CD14-positive monocyte (primary cell): Measurements from ENCODE around the gene ENTPD7. TPM values are rescaled to one million over a fixed set of nuclear protein-coding genes. Genes with fewer than 3 reads are reported as not detected.

Source experiments
- DNase-seq, 3 donors: peaks; one replicate each; pipeline ENCODE4 v3.0.0-alpha.2; 2011 to 2022
- H2AFZ ChIP-seq: 2 replicates; pipeline ENCODE4 v1.6.0; 2012; ENCODE audit warnings: mild to moderate bottlenecking, low read depth, low read length, inconsistent platforms; ENCODE audit not compliant: insufficient read depth, poor library complexity, severe bottlenecking
- H3K27ac ChIP-seq, 2 donors: 1 replicate in 1 of 2; 2 replicates in 1 of 2; pipeline ENCODE4 v1.5.1; 2012 to 2013; ENCODE audit warnings: low read length in 2 of 2, control low read depth in 1 of 2, inconsistent platforms in 1 of 2, low read depth in 1 of 2, mild to moderate bottlenecking in 1 of 2
- H3K27me3 ChIP-seq, 2 donors: one replicate each; pipeline versions ENCODE4 v1.6.0 to v1.6.1; 2011 to 2013; ENCODE audit warnings: low read length in 2 of 2; ENCODE audit not compliant: control insufficient read depth in 2 of 2, insufficient read depth in 2 of 2
- H3K36me3 ChIP-seq, 2 donors: replicated peaks in 1 of 2; 1 replicate in 1 of 2; 2 replicates in 1 of 2; pipeline versions ENCODE4 v1.5.1 to v1.6.1; 2012 to 2013; ENCODE audit warnings: low read length in 2 of 2, control low read depth in 1 of 2, inconsistent platforms in 1 of 2, mild to moderate bottlenecking in 1 of 2; ENCODE audit not compliant: insufficient read depth in 2 of 2, control insufficient read depth in 1 of 2
- H3K4me1 ChIP-seq, 2 donors: 1 replicate in 1 of 2; 2 replicates in 1 of 2; pipeline versions ENCODE4 v1.5.1 to v1.6.1; 2012 to 2013; ENCODE audit warnings: low read length in 2 of 2, control low read depth in 1 of 2, inconsistent platforms in 1 of 2, mild to moderate bottlenecking in 1 of 2, moderate library complexity in 1 of 2; ENCODE audit not compliant: insufficient read depth in 2 of 2, control insufficient read depth in 1 of 2
- H3K4me2 ChIP-seq: replicated peaks from 2 replicates; pipeline ENCODE3; 2012; ENCODE audit warnings: low read length, moderate library complexity, mild to moderate bottlenecking; ENCODE audit not compliant: poor library complexity, severe bottlenecking; ENCODE audit errors: extremely low read depth
- H3K4me3 ChIP-seq, 3 experiments: fragments of 200-600 bp in 1 of 3; sonication (generic) in 1 of 3; replicated peaks in 1 of 3; 1 replicate in 2 of 3; 2 replicates in 1 of 3; pipeline ENCODE4 v1.5.1; 2011 to 2013; ENCODE audit warnings: low read length in 3 of 3, mild to moderate bottlenecking in 3 of 3, control low read depth in 2 of 3, low read depth in 2 of 3, inconsistent platforms in 1 of 3, moderate library complexity in 1 of 3
- H3K79me2 ChIP-seq: 2 replicates; pipeline ENCODE4 v1.6.0; 2012; ENCODE audit warnings: mild to moderate bottlenecking, control low read depth, inconsistent platforms, low read length, moderate library complexity; ENCODE audit not compliant: insufficient read depth
- H3K9ac ChIP-seq: 2 replicates; pipeline ENCODE4 v1.6.0; 2017; ENCODE audit warnings: low read length, mild to moderate bottlenecking; ENCODE audit not compliant: insufficient read depth, poor library complexity, severe bottlenecking
- H3K9me3 ChIP-seq, 2 donors: replicated peaks in 1 of 2; 1 replicate in 1 of 2; 2 replicates in 1 of 2; pipeline versions ENCODE4 v1.5.1 to v1.6.1; 2012 to 2013; ENCODE audit warnings: low read length in 2 of 2, control low read depth in 1 of 2; ENCODE audit not compliant: control insufficient read depth in 1 of 2, insufficient read depth in 1 of 2
- H4K20me1 ChIP-seq: 2 replicates; pipeline ENCODE4 v1.6.0; 2012; ENCODE audit warnings: mild to moderate bottlenecking, low read length, control low read depth, moderate library complexity; ENCODE audit not compliant: insufficient read depth
- H3K27ac Mint-ChIP-seq, 7 donors: one replicate each; pipeline ENCODE4 v1.8.0; 2020; ENCODE audit warnings: mild to moderate bottlenecking in 7 of 7, mixed read lengths in 7 of 7, moderate library complexity in 6 of 7, inconsistent platforms in 2 of 7
- H3K27me3 Mint-ChIP-seq, 3 donors: one replicate each; pipeline ENCODE4 v1.8.0; 2021 to 2022; ENCODE audit warnings: low read depth in 3 of 3, mild to moderate bottlenecking in 3 of 3, mixed read lengths in 3 of 3, moderate library complexity in 3 of 3, inconsistent platforms in 1 of 3
- H3K36me3 Mint-ChIP-seq, 2 donors: one replicate each; pipeline ENCODE4 v1.8.0; 2020; ENCODE audit warnings: mixed read lengths in 2 of 2, inconsistent platforms in 1 of 2, mild to moderate bottlenecking in 1 of 2
- H3K4me1 Mint-ChIP-seq: one replicate; pipeline ENCODE4 v1.8.0; 2020; ENCODE audit warnings: mild to moderate bottlenecking, mixed read lengths
- H3K4me3 Mint-ChIP-seq, 2 donors: one replicate each; pipeline ENCODE4 v1.8.0; 2020; ENCODE audit warnings: mild to moderate bottlenecking in 2 of 2, mixed read lengths in 2 of 2, moderate library complexity in 1 of 2
- H3K9me3 Mint-ChIP-seq, 7 donors: one replicate each; pipeline ENCODE4 v1.8.0; 2020 to 2022; ENCODE audit warnings: mixed read lengths in 7 of 7, mild to moderate bottlenecking in 6 of 7, moderate library complexity in 6 of 7, inconsistent platforms in 2 of 7
- WGBS: methylation state at CpG from one replicate; pipeline ENCODE4 v1.1.5; 2013; ENCODE audit warnings: missing lambda C conversion rate; ENCODE audit not compliant: insufficient coverage; 5-methylcytosine and 5-hydroxymethylcytosine counted together
- intact Hi-C, 2 donors: fragments of 100-400 bp; cut with micrococcal nuclease; formaldehyde crosslinking; loops; one replicate each; pipeline versions ENCODE4 v1.15.0 to v1.15.1; 2023
- polyA plus RNA-seq, 3 donors: library from polyadenylated mRNA; depleted of rRNA in 1 of 3; unstranded in 2 of 3; stranded (reverse) in 1 of 3; fragments of 300-500 nt in 2 of 3; fragments of >200 nt in 1 of 3; fragmentation: Illumina TruSeq in 2 of 3; gene quantifications; 1 replicate in 2 of 3; 2 replicates in 1 of 3; pipeline ENCODE4 v1.2.3, GENCODE V29; 2012 to 2021
- TF ChIP-seq, protein P1 (sequence below): fragments of 200-600 bp; IDR thresholded peaks from one replicate; pipeline ENCODE4 v1.8.0; 2022; ENCODE audit warnings: antibody characterized with exemption, mild to moderate bottlenecking

ENTPD7 gene
- polyA plus RNA-seq, 3 donors: 1.2 to 2.9 (median 2.2) TPM

DNA sequence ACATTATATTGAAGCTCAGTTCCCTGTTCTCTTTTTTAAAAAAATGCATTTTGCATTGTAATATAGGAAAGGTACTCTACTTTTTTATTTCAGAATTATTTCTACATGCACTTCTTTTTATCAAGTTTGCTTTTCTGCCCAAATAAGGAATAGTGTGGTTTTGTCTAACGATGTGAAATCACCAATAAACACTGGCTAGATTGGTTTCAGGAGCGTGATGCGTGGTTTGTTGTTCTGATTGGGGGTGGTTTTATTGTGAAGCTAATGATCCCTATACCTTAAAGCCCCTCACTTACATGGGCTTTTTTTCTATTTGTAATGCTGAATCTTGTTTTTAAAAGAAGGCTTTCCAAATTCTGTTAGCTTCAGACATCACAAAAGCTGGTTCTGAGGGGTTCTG lies 17.6 kb downstream of the ENTPD7 start:
- peaks cover 20 to 34% of the 10 kb centered on the region in 2 donors for H3K36me3 Mint-ChIP-seq
- peaks cover 37% of the 10 kb centered on the region for H3K4me1 Mint-ChIP-seq
- no peak overlapping the region for H3K9ac ChIP-seq
- peaks cover 0 to 3% (median 0%) of the 10 kb centered on the region in 7 donors for H3K9me3 Mint-ChIP-seq
- H2AFZ ChIP-seq: no peak overlapping the region
- H3K79me2 ChIP-seq: no peaks in the 10 kb centered on the region
- H3K4me3 ChIP-seq: no peak overlapping the region
- no peaks in the 10 kb centered on the region for H3K27me3 Mint-ChIP-seq
- peaks cover 5 to 22% of the 10 kb centered on the region in 2 donors for H3K36me3 ChIP-seq
- no peak overlapping the region for H3K27ac Mint-ChIP-seq
- WGBS: no CpG with 5 or more reads among the region's 3 CpGs
- no peak for DNase-seq
- H3K27ac ChIP-seq: no peak overlapping the region
- H4K20me1 ChIP-seq: no peaks in the 10 kb centered on the region
- H3K4me2 ChIP-seq: no peak overlapping the region
- H3K9me3 ChIP-seq: no peaks in the 10 kb centered on the region
- TF ChIP-seq, protein P1, sequence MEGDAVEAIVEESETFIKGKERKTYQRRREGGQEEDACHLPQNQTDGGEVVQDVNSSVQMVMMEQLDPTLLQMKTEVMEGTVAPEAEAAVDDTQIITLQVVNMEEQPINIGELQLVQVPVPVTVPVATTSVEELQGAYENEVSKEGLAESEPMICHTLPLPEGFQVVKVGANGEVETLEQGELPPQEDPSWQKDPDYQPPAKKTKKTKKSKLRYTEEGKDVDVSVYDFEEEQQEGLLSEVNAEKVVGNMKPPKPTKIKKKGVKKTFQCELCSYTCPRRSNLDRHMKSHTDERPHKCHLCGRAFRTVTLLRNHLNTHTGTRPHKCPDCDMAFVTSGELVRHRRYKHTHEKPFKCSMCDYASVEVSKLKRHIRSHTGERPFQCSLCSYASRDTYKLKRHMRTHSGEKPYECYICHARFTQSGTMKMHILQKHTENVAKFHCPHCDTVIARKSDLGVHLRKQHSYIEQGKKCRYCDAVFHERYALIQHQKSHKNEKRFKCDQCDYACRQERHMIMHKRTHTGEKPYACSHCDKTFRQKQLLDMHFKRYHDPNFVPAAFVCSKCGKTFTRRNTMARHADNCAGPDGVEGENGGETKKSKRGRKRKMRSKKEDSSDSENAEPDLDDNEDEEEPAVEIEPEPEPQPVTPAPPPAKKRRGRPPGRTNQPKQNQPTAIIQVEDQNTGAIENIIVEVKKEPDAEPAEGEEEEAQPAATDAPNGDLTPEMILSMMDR: no peak
- peaks cover 21 to 27% of the 10 kb centered on the region in 2 donors for H3K4me1 ChIP-seq
- intact Hi-C loops: no loop called here
- no peaks in the 10 kb centered on the region for H3K27me3 ChIP-seq
- H3K4me3 Mint-ChIP-seq: no peak overlapping the region

DNA sequence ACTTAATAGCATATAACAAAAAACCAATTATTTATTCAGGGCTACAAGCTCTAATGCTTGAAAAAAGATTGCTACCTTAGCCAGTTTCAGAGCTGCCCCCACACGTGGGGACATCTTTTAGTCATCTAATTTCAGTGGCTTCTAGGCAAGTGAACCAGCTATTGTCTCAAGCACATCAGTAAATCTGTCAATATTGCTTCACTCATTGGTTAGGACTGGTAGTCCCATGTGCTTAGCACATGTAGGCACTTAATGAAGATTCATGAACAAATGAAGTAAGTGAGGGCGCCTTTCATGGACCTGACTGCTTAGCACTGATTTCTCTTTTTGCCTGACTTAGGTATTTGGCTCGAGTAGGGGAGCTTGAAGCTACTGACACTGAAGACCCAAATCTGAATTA lies 19.6 kb downstream of the ENTPD7 start:
- TF ChIP-seq, protein P1: no peak
- H3K36me3 Mint-ChIP-seq: peaks cover 17 to 30% of the 10 kb centered on the region in 2 donors
- 97% methylated on average over 3 of the region's 3 CpGs for WGBS

More for the DNA sequence above, 19.6 kb downstream of the ENTPD7 start:
- no peak overlapping the region for H3K4me3 Mint-ChIP-seq
- no peaks in the 10 kb centered on the region for H3K27me3 Mint-ChIP-seq
- Histone ChIP-seq H3K9me3 (no peaks in the 10 kb centered on the region), H3K79me2 (no peaks in the 10 kb centered on the region), H3K27ac (no peak overlapping the region), H3K36me3 (peaks cover 5 to 22% of the 10 kb centered on the region in 2 donors), H2AFZ (no peak overlapping the region), H3K4me3 (no peak overlapping the region), H3K9ac (no peak overlapping the region), H3K4me1 (peaks cover 10 to 14% of the 10 kb centered on the region in 2 donors), H3K27me3 (no peaks in the 10 kb centered on the region), H3K4me2 (no peak overlapping the region), H4K20me1 (no peaks in the 10 kb centered on the region)
- no peak overlapping the region for H3K27ac Mint-ChIP-seq
- peaks cover 30% of the 10 kb centered on the region for H3K4me1 Mint-ChIP-seq
- no peaks in the 10 kb centered on the region for H3K9me3 Mint-ChIP-seq
- DNase-seq: no peak
- intact Hi-C loops: no loop called here
